ENCODE data around the gene PSAP.

DNA sequence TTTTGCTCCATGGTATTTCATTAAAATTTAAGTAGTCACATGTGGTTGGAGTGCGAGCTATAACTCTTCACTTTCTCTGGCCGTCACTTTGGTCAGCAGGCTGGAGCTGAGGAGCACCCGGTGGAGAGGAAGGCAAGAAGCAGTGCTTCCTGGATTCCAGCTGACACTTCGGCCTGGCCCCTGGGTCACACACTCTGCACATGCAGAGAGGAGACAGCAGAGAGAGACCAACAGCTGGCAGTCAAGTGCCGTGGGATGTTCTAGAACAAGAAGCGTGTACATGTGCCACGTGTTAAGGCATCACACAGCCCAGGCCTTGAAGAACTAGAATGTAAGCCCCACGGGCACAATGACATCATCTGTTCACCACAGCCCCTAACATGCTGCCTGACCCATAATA, 30.1 kb downstream of the PSAP start:
- no peak for TF ChIP-seq CTCF (IDR thresholded peaks at IDR 0.05; ENCODE audit: insufficient read depth, low read length, poor library complexity, severe bottlenecking)
- TF ChIP-seq EZH2phosphoT487 (conservative IDR thresholded peaks at IDR 0.05; ENCODE audit: low read length), result no peak

Measured in SU-DHL-6 (cell line).